ENCODE measurements around the gene CEP89. TPM values are rescaled to one million over a fixed set of nuclear protein-coding genes. Genes with fewer than 3 reads are reported as not detected.
A peak's percentile ranks its signal among the peaks of the same experiment; 100 is the strongest.
"Not testable (repeated sequence)": the region's sequence is repeated elsewhere in the genome, so short reads cannot be mapped to it uniquely, and the experiment has no call there.

The CEP89 gene
- 10 to 100 TPM; 18.5 to 24.7 (median 19.4) TPM for total RNA-seq

- peak; percentile 98 to 99 for DNase-seq
- H3K4me3 ChIP-seq (replicated peaks in 1 of 3), result peak within 1 kb of the TSS; percentile 18 to 96 (median 77)
- intact Hi-C loops (cut with DNase I), result no loop called here
- no peaks in the 10 kb centered on the region for H3K27me3 ChIP-seq
- WGBS, 2 donors, result 1 to 2% methylated on average over 35 to 57 of the region's 57 CpGs
- H3K36me3 ChIP-seq, result no peaks in the 10 kb centered on the region
- peaks cover 7 to 10% of the 10 kb centered on the region in 2 donors for H3K4me1 ChIP-seq
- peak in 1 of 6 experiments; percentile 22 for TF ChIP-seq CTCF (IDR thresholded peaks at IDR 0.05)
- TF ChIP-seq POLR2A (IDR thresholded peaks at IDR 0.05), result peak in 1 of 2 donors; percentile 46
- H3K9me3 ChIP-seq, result no peaks in the 10 kb centered on the region
- H3K27ac ChIP-seq, result peak within 1 kb of the TSS in 1 of 3 donors; percentile 20
Observed at GRCh38 chr19:32971715-32972540, at the start of gene CEP89, which contains the start of gene FAAP24. TSS of gene CEP89 (minus strand) at chr19:32971958. CDS start at chr19:32971874, 84 bp downstream. TSS of gene FAAP24 (plus strand) at chr19:32972242. CDS start at chr19:32973197, 955 bp downstream.

- H3K27ac ChIP-seq; H3K36me3 ChIP-seq; H3K4me3 ChIP-seq (replicated peaks in 1 of 3); H3K9me3 ChIP-seq; H3K4me1 ChIP-seq; H3K27me3 ChIP-seq; intact Hi-C loops (cut with DNase I); DNase-seq: not testable (repeated sequence)
- WGBS, 2 donors, result 97% methylated on average over 4 of the region's 4 CpGs
Observed at GRCh38 chr19:33010891-33011290, 39.1 kb upstream of the CEP89 start.

- intact Hi-C loops (cut with DNase I), result no loop called here
- Histone ChIP-seq H3K4me1 (peaks cover 0 to 3% of the 10 kb centered on the region in 2 donors), H3K4me3 (replicated peaks in 1 of 3) (no peak overlapping the region), H3K36me3 (peaks cover 0 to 10% of the 10 kb centered on the region in 2 donors), H3K27ac (no peak overlapping the region), H3K9me3 (no peaks in the 10 kb centered on the region), H3K27me3 (no peaks in the 10 kb centered on the region)
- DNase-seq, result no peak
- WGBS, 2 donors, result 94 to 99% methylated on average over 4 of the region's 4 CpGs
- TF ChIP-seq CTCF (IDR thresholded peaks at IDR 0.05), result no peak
- TF ChIP-seq POLR2A (IDR thresholded peaks at IDR 0.05), result no peak
Observed at GRCh38 chr19:33008738-33009137, 37.0 kb upstream of the CEP89 start.

GRCh38 chr19:33005440-33005839, 33.7 kb upstream of the CEP89 start:
- no peak overlapping the region for H3K27ac ChIP-seq
- H3K9me3 ChIP-seq, result no peaks in the 10 kb centered on the region
- DNase-seq, result no peak
- no peaks in the 10 kb centered on the region for H3K36me3 ChIP-seq
- TF ChIP-seq CTCF (IDR thresholded peaks at IDR 0.05), result no peak
- TF ChIP-seq POLR2A (IDR thresholded peaks at IDR 0.05), result no peak
- WGBS, 2 donors, result 34 to 37% methylated on average over 5 of the region's 5 CpGs
- H3K27me3 ChIP-seq, result no peaks in the 10 kb centered on the region
- intact Hi-C loops (cut with DNase I), result no loop called here
- peaks cover 8 to 15% of the 10 kb centered on the region in 2 donors for H3K4me1 ChIP-seq
- no peak overlapping the region for H3K4me3 ChIP-seq (replicated peaks in 1 of 3)

- H3K4me3 ChIP-seq (replicated peaks in 1 of 3); H3K9me3 ChIP-seq; DNase-seq; H3K36me3 ChIP-seq; H3K27me3 ChIP-seq; intact Hi-C loops (cut with DNase I): not testable (repeated sequence)
- Histone ChIP-seq H3K4me1 (peaks cover 8 to 15% of the 10 kb centered on the region in 2 donors), H3K27ac (peak overlapping the region in 1 of 3 donors; percentile 25)
- WGBS, 2 donors, result 65 to 67% methylated on average over 6 of the region's 6 CpGs
Observed at GRCh38 chr19:33003424-33004024, 31.8 kb upstream of the CEP89 start.

GRCh38 chr19:33002126-33002865, 30.5 kb upstream of the CEP89 start:
- intact Hi-C loops (cut with DNase I); H3K36me3 ChIP-seq; H3K27me3 ChIP-seq; H3K9me3 ChIP-seq; H3K4me3 ChIP-seq (replicated peaks in 1 of 3): not testable (repeated sequence)
- 33 to 34% methylated on average over 5 to 15 of the region's 15 CpGs for WGBS, 2 donors
- H3K4me1 ChIP-seq, result peaks cover 8 to 15% of the 10 kb centered on the region in 2 donors
- peak; percentile 80 to 82 for DNase-seq
- peak overlapping the region in 2 of 3 donors; percentile 32 to 62 for H3K27ac ChIP-seq
